Activated T-helper 1 cell treated with Interleukin-2 at 50 U/mL for 16 hours (primary cell): ENCODE results near the gene MIF4GD.

ENCODE experiments used
- DNase-seq: peaks from one replicate; pipeline ENCODE4 v3.0.0-alpha.2; 2020; ENCODE audit warnings: low read depth

The MIF4GD gene

GRCh38 chr17:75232786-75233185 lies 38.2 kb downstream of the MIF4GD start:
- DNase-seq: no peak

- no peak for DNase-seq
Measured at GRCh38 chr17:75231741-75232464, 39.1 kb downstream of the MIF4GD start.

- DNase-seq: no peak
Measured at GRCh38 chr17:75231071-75231470, 40.0 kb downstream of the MIF4GD start.

- DNase-seq: no peak
Measured at GRCh38 chr17:75228847-75229246, 42.2 kb downstream of the MIF4GD start.

- no peak for DNase-seq
Measured at GRCh38 chr17:75228305-75228704, 42.7 kb downstream of the MIF4GD start.

- no peak for DNase-seq
Measured at GRCh38 chr17:75227729-75228128, 43.3 kb downstream of the MIF4GD start.

GRCh38 chr17:75225016-75225415 lies 46.0 kb downstream of the MIF4GD start:
- no peak for DNase-seq

- DNase-seq: no peak
Measured at GRCh38 chr17:75219815-75220214, 51.2 kb downstream of the MIF4GD start.

- no peak for DNase-seq
Measured at GRCh38 chr17:75218131-75218530, 52.9 kb downstream of the MIF4GD start.
